B cell (primary cell): ENCODE measurements around the gene TRIM29.

Experiments used
- CTCF ChIP-seq: fragments of 200-600 bp; IDR thresholded peaks from one replicate; pipeline ENCODE4 v1.8.0; 2022; ENCODE audit warnings: antibody characterized with exemption, mild to moderate bottlenecking
- EZH2 ChIP-seq: IDR thresholded peaks from 2 replicates; pipeline ENCODE4 v1.6.1; 2012; ENCODE audit warnings: borderline replicate concordance, low read depth, mild to moderate bottlenecking, moderate library complexity, low read length; ENCODE audit not compliant: insufficient read depth, poor library complexity, severe bottlenecking

GRCh38 chr11:120129570-120129969 lies 8.3 kb downstream of the TRIM29 start:
- no peak for TF ChIP-seq CTCF
- TF ChIP-seq EZH2, result no peak
